ENCODE measurements around the gene FAM118A.
"Not testable (repeated sequence)": the region's sequence is repeated elsewhere in the genome, so short reads cannot be mapped to it uniquely, and the experiment has no call there.

Gene FAM118A

DNA sequence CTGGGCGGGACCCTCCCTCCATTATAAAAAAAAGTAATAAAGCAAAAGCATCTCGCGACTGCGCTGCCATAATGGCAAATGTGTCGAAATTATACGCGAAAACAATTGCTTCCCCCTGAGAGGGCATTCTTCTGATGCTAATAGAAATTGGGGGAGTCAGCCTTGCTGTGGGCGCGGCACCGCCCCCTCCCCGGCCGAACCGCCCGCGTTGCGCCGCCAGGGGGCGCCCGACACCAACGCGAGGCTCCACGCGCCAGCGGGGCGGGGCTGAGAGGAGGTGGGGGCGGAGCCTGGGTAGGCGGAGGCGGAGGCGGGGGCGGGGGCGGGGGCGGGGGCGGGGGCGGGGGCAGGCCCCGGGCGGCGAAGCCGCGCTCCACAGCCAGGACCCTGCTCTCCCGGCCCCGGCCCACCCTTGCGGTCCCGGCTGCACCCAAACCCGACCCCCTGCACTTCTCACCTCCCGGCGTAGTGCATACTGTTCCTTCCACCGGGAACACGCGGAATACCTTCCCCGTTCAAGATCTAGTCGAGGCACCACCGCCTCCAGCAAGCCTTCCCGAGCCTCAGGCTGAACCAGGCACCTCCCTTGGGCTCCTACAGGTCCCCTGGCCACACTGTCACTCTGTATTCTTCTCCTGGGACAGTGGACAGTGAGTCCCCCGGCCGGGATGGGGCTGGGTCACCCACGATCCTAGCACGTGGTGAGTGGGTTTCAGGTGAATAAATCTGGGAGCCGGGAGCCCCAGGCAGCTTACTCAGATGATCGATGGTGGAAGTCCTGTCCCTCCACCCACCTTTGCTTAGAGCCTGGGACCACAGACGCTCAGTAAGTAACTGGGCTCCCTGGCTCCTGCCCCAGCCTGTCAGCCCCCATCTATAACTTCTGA is 40.5 kb upstream of the FAM118A start:
- no peaks in the 10 kb centered on the region for H3K9me3 ChIP-seq (ENCODE audit: control insufficient read depth, low read length)
- H3K27me3 ChIP-seq (ENCODE audit: control insufficient read depth, insufficient read depth, low read length, poor library complexity, severe bottlenecking): peaks cover 18% of the 10 kb centered on the region
- peak overlapping the region; percentile 44 for H3K4me3 ChIP-seq (ENCODE audit: insufficient read depth, low read depth, low read length)
- H3K36me3 ChIP-seq (ENCODE audit: control insufficient read depth, insufficient read depth, low read length): no peaks in the 10 kb centered on the region
- H3K27ac ChIP-seq (ENCODE audit: insufficient read depth, low read depth, low read length, poor library complexity, severe bottlenecking): peak overlapping the region; percentile 86
- 4% methylated on average over 60 of the region's 60 CpGs for WGBS, 2 experiments
- H3K4me1 ChIP-seq (ENCODE audit: control insufficient read depth, insufficient read depth, low read length): no peaks in the 10 kb centered on the region

DNA sequence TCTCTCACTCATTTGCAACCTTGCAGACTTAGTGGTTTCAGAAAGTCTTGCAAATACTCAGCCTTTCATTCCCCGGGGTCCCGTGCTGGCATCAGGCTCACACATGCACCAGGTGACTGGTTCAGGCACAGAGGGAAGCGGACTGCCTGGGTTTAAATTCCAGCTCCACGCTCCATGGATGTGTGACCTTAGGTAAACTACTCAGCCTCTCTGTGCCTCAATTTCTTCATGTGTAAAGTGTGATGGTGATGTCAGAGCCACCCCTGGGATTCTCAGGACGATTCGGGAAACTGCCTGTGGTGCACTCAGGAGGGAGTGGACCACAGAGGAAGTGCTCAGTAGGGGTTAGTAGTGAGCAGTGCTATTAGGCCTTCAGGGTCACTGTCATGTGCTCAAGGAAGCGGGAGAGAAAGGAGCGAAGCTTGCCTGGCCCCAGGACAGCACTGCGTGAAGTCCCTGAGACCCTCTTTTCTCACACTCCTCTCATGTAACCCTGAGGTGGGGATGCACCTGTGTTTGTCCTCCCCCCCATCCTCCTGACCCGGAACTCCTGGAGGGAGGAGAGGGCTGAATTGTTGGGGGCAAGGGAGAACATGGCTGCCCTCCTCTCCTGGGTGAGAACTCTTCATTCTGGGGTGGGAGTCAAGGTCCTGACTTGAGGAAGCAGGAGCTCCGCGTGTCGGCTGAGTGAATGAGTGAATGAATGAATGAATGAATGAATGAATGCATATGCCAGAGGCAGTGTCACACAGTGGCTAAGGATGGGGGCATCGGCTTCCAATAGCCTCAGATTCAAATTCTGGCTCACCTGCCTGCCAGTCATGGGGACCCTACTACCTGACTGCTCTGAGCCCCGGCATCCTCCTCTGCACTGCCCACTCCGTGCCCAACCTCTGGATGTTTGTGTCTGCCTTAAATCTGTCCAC is 39.4 kb upstream of the FAM118A start:
- no peak overlapping the region for H3K27ac ChIP-seq (ENCODE audit: insufficient read depth, low read depth, low read length, poor library complexity, severe bottlenecking)
- H3K27me3 ChIP-seq (ENCODE audit: control insufficient read depth, insufficient read depth, low read length, poor library complexity, severe bottlenecking): peaks cover 18% of the 10 kb centered on the region
- H3K9me3 ChIP-seq (ENCODE audit: control insufficient read depth, low read length): no peaks in the 10 kb centered on the region
- 79 to 80% methylated on average over 16 of the region's 16 CpGs for WGBS, 2 experiments
- no peaks in the 10 kb centered on the region for H3K4me1 ChIP-seq (ENCODE audit: control insufficient read depth, insufficient read depth, low read length)
- H3K36me3 ChIP-seq (ENCODE audit: control insufficient read depth, insufficient read depth, low read length): no peaks in the 10 kb centered on the region
- H3K4me3 ChIP-seq (ENCODE audit: insufficient read depth, low read depth, low read length): no peak overlapping the region

DNA sequence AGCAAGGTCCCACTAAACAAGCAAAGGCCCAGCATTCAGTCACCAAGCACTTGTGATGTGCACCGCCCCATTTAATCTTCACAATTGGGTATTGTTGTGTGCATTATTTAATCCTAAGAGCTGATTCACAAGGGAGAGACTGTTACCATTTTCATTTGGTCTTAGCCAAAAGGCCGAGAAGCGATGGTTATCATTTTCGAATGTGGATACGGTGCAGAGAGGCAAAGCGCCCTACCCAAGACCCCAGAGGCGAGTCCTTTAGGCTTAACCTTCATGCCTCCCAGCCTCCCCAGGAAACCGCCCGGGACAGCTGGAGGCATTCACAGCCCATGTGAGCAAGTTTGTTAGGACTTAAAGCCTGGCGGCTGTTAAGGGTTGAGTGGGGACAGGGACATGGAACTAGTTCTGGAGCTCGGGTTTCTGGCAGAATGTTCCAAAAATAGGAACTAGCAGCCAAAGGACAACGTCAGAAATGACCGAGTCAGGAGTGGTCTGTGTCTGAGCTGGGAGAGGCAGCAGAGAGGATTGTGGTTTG is 38.0 kb upstream of the FAM118A start:
- H3K9me3 ChIP-seq (ENCODE audit: control insufficient read depth, low read length): no peaks in the 10 kb centered on the region
- WGBS, 2 experiments: 89 to 90% methylated on average over 13 of the region's 13 CpGs
- H3K27me3 ChIP-seq (ENCODE audit: control insufficient read depth, insufficient read depth, low read length, poor library complexity, severe bottlenecking): peaks cover 18% of the 10 kb centered on the region
- no peaks in the 10 kb centered on the region for H3K36me3 ChIP-seq (ENCODE audit: control insufficient read depth, insufficient read depth, low read length)
- no peaks in the 10 kb centered on the region for H3K4me1 ChIP-seq (ENCODE audit: control insufficient read depth, insufficient read depth, low read length)
- no peak overlapping the region for H3K4me3 ChIP-seq (ENCODE audit: insufficient read depth, low read depth, low read length)
- H3K27ac ChIP-seq (ENCODE audit: insufficient read depth, low read depth, low read length, poor library complexity, severe bottlenecking): no peak overlapping the region

GRCh38 chr22:45272498-45272897 is 37.2 kb upstream of the FAM118A start:
- H3K4me1 ChIP-seq (ENCODE audit: control insufficient read depth, insufficient read depth, low read length): no peaks in the 10 kb centered on the region
- WGBS, 2 experiments: 91 to 93% methylated on average over 7 of the region's 7 CpGs
- no peaks in the 10 kb centered on the region for H3K9me3 ChIP-seq (ENCODE audit: control insufficient read depth, low read length)
- no peak overlapping the region for H3K27ac ChIP-seq (ENCODE audit: insufficient read depth, low read depth, low read length, poor library complexity, severe bottlenecking)
- H3K27me3 ChIP-seq (ENCODE audit: control insufficient read depth, insufficient read depth, low read length, poor library complexity, severe bottlenecking): peaks cover 18% of the 10 kb centered on the region
- H3K4me3 ChIP-seq (ENCODE audit: insufficient read depth, low read depth, low read length): no peak overlapping the region
- H3K36me3 ChIP-seq (ENCODE audit: control insufficient read depth, insufficient read depth, low read length): no peaks in the 10 kb centered on the region

DNA sequence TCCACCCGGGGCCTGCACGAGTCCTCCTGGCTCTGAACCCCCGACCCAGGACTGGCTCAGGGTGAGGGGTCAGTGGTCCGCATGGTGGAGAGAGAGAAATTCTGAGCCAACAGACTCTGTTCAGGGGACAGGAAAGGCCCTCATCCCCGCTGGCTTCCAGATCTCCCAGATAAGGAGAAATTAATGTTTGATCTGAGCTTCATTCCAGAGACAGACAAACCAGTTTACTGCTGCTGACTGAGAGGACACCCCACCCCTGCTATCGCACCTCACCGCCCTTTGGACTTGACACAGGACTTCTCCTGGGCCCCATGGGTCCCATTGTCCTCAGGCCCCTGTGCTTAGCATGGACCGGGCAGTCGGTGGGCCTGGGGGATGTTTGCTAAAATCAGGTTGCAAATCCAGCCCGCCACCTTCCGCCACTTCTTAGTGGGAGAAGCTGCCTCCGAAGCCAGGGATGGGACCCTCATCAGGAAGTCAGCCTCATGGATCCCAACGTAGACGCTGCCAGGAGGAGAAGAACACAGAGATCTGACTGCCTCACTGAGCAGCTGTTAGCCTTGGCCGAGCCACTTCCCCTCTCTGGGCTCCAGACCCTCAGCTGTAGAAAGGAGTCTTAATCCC is 36.2 kb upstream of the FAM118A start:
- Histone ChIP-seq H3K4me1 (ENCODE audit: control insufficient read depth, insufficient read depth, low read length) (no peaks in the 10 kb centered on the region), H3K9me3 (ENCODE audit: control insufficient read depth, low read length) (no peaks in the 10 kb centered on the region), H3K4me3 (ENCODE audit: insufficient read depth, low read depth, low read length) (no peak overlapping the region), H3K36me3 (ENCODE audit: control insufficient read depth, insufficient read depth, low read length) (no peaks in the 10 kb centered on the region), H3K27ac (ENCODE audit: insufficient read depth, low read depth, low read length, poor library complexity, severe bottlenecking) (no peak overlapping the region), H3K27me3 (ENCODE audit: control insufficient read depth, insufficient read depth, low read length, poor library complexity, severe bottlenecking) (peaks cover 18% of the 10 kb centered on the region)
- WGBS, 2 experiments: 94% methylated on average over 15 of the region's 15 CpGs

DNA sequence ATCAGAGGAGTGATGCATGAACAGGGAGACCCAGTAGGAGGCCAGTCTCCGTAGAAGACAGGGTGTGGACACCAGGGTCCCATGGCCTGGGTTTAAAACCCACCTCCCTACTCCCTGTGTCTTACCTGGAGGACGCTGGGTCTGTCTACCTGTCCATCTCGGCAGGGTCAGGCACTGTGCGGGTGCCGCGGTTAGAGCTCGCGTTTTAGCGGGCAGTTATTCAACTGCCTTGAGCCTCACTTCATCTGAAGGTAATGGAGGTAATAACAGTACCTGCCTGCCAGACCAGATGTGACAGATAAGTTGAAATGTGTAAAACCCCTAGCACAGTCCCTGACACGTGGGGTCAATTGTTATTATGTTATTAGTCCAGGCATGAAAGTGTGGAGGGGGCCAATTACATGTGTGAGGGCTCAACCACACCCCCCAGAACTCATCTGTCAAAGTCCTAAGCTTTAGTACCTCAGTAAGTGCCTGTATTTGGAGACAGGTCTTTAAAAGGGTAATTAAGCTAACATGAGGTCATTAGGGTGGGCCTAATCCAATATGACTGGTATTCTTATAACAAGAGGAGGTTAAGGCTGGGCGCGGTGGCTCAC is 33.1 kb upstream of the FAM118A start:
- Histone ChIP-seq H3K27ac (ENCODE audit: insufficient read depth, low read depth, low read length, poor library complexity, severe bottlenecking) (no peak overlapping the region), H3K4me1 (ENCODE audit: control insufficient read depth, insufficient read depth, low read length) (no peaks in the 10 kb centered on the region), H3K36me3 (ENCODE audit: control insufficient read depth, insufficient read depth, low read length) (no peaks in the 10 kb centered on the region), H3K4me3 (ENCODE audit: insufficient read depth, low read depth, low read length) (no peak overlapping the region), H3K9me3 (ENCODE audit: control insufficient read depth, low read length) (no peaks in the 10 kb centered on the region), H3K27me3 (ENCODE audit: control insufficient read depth, insufficient read depth, low read length, poor library complexity, severe bottlenecking) (peaks cover under 1% of the 10 kb centered on the region)
- WGBS, 2 experiments: 85% methylated on average over 12 of the region's 12 CpGs

GRCh38 chr22:45277720-45278119 is 32.0 kb upstream of the FAM118A start:
- not testable (repeated sequence) for H3K36me3 ChIP-seq (ENCODE audit: control insufficient read depth, insufficient read depth, low read length); H3K4me1 ChIP-seq (ENCODE audit: control insufficient read depth, insufficient read depth, low read length); H3K27ac ChIP-seq (ENCODE audit: insufficient read depth, low read depth, low read length, poor library complexity, severe bottlenecking); H3K9me3 ChIP-seq (ENCODE audit: control insufficient read depth, low read length); H3K4me3 ChIP-seq (ENCODE audit: insufficient read depth, low read depth, low read length)
- 88 to 91% methylated on average over 7 of the region's 7 CpGs for WGBS, 2 experiments
- H3K27me3 ChIP-seq (ENCODE audit: control insufficient read depth, insufficient read depth, low read length, poor library complexity, severe bottlenecking): peaks cover 12% of the 10 kb centered on the region

- Histone ChIP-seq H3K4me3 (ENCODE audit: insufficient read depth, low read depth, low read length) (no peak overlapping the region), H3K4me1 (ENCODE audit: control insufficient read depth, insufficient read depth, low read length) (no peaks in the 10 kb centered on the region), H3K27me3 (ENCODE audit: control insufficient read depth, insufficient read depth, low read length, poor library complexity, severe bottlenecking) (peaks cover 16% of the 10 kb centered on the region), H3K27ac (ENCODE audit: insufficient read depth, low read depth, low read length, poor library complexity, severe bottlenecking) (no peak overlapping the region), H3K36me3 (ENCODE audit: control insufficient read depth, insufficient read depth, low read length) (no peaks in the 10 kb centered on the region), H3K9me3 (ENCODE audit: control insufficient read depth, low read length) (no peaks in the 10 kb centered on the region)
- WGBS, 2 experiments: 92 to 95% methylated on average over 9 of the region's 9 CpGs
Measured at GRCh38 chr22:45278125-45278524, 31.6 kb upstream of the FAM118A start.

- no peak overlapping the region for H3K4me3 ChIP-seq (ENCODE audit: insufficient read depth, low read depth, low read length)
- WGBS, 2 experiments: 94 to 95% methylated on average over 3 of the region's 3 CpGs
- H3K4me1 ChIP-seq (ENCODE audit: control insufficient read depth, insufficient read depth, low read length): peaks cover 8% of the 10 kb centered on the region
- peaks cover 41% of the 10 kb centered on the region for H3K27me3 ChIP-seq (ENCODE audit: control insufficient read depth, insufficient read depth, low read length, poor library complexity, severe bottlenecking)
- H3K36me3 ChIP-seq (ENCODE audit: control insufficient read depth, insufficient read depth, low read length): no peaks in the 10 kb centered on the region
- H3K9me3 ChIP-seq (ENCODE audit: control insufficient read depth, low read length): no peaks in the 10 kb centered on the region
- H3K27ac ChIP-seq (ENCODE audit: insufficient read depth, low read depth, low read length, poor library complexity, severe bottlenecking): no peak overlapping the region
Measured at GRCh38 chr22:45280587-45280980, 29.1 kb upstream of the FAM118A start.
